ENCODE measurements around the gene SLC16A9. TPM values are rescaled to one million over a fixed set of nuclear protein-coding genes. Genes with fewer than 3 reads are reported as not detected.
"Not testable (repeated sequence)": the region's sequence is repeated elsewhere in the genome, so short reads cannot be mapped to it uniquely, and the experiment has no call there.

The SLC16A9 gene
- total and polyA plus RNA-seq, 5 donors from 2014 or later, result 0.29 to 0.42 TPM; not detected in 3

DNA sequence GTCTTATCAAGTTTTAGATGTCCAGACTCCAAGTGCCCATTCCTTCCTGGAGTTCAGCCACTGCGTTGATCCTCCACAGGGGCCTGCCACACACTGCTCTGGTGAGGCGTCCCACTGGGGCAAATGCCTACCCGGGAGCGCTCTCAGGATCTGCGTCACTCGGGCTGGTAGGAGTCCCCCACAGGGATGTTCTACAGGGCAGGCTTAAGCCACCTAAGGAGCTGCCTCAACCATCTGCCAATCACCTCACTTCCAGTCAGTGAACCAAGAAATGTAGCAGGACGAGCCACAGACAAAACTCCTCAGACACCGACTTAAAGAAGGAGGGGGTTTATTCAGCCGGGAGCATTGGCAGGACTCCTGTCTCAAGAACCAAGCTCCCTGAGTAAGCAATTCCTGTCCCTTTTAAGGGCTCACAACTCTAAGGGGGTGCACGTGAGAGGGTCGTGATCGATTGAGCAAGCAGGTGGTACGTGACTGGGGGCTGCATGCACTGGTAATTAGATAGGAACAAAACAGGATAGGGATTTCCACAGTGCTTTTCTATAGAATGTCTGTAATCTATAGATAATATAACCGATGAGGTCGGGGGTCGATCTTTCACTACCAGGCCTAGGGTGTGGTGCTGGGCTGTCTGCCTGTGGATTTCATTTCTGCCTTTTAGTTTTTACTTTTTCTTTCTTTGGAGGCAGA, 23.8 kb upstream of the SLC16A9 start:
- not testable (repeated sequence) for DNase-seq; H3K9me3 ChIP-seq (ENCODE audit: control insufficient read depth in 2 of 2, low read length in 2 of 2); H3K27ac ChIP-seq (ENCODE audit: insufficient read depth, low read length, poor library complexity, severe bottlenecking); H3K4me3 Mint-ChIP-seq; H3K36me3 ChIP-seq (ENCODE audit: control insufficient read depth, insufficient read depth, low read length); ATAC-seq (ENCODE audit: low read depth in 2 of 2); H3K9me3 Mint-ChIP-seq; H3K27ac Mint-ChIP-seq; H3K36me3 Mint-ChIP-seq; H3K27me3 Mint-ChIP-seq; H3K4me3 ChIP-seq (ENCODE audit: low read depth, low read length); H3K27me3 ChIP-seq (ENCODE audit: control insufficient read depth, insufficient read depth, low read length); H3K4me1 ChIP-seq (ENCODE audit: control insufficient read depth, insufficient read depth, low read length, poor library complexity, severe bottlenecking); H3K4me1 Mint-ChIP-seq

DNA sequence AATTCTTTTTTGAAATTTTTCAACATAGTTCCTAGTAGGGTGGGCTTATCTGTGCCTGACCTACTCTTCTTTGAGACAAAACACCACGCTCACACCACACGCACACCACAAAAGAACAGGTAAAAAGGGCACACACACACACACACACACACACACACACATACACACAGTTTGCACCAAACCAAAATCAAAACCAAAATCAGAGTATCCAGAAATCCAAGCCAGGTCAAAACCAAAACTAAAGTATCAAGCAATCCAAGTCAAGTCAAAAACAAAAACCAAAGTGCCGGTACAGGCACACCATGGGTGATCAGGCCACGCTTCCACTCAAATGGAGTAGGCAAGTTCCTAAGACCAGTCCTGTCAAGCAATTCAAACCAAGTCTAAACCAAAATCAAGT, 23.2 kb upstream of the SLC16A9 start:
- not testable (repeated sequence) for H3K4me3 ChIP-seq (ENCODE audit: low read depth, low read length); H3K27me3 ChIP-seq (ENCODE audit: control insufficient read depth, insufficient read depth, low read length); ATAC-seq (ENCODE audit: low read depth in 2 of 2); H3K27ac Mint-ChIP-seq; H3K36me3 Mint-ChIP-seq; H3K4me1 Mint-ChIP-seq; DNase-seq; H3K4me1 ChIP-seq (ENCODE audit: control insufficient read depth, insufficient read depth, low read length, poor library complexity, severe bottlenecking); H3K27me3 Mint-ChIP-seq; H3K9me3 ChIP-seq (ENCODE audit: control insufficient read depth in 2 of 2, low read length in 2 of 2); H3K4me3 Mint-ChIP-seq; H3K36me3 ChIP-seq (ENCODE audit: control insufficient read depth, insufficient read depth, low read length); H3K27ac ChIP-seq (ENCODE audit: insufficient read depth, low read length, poor library complexity, severe bottlenecking); H3K9me3 Mint-ChIP-seq

DNA sequence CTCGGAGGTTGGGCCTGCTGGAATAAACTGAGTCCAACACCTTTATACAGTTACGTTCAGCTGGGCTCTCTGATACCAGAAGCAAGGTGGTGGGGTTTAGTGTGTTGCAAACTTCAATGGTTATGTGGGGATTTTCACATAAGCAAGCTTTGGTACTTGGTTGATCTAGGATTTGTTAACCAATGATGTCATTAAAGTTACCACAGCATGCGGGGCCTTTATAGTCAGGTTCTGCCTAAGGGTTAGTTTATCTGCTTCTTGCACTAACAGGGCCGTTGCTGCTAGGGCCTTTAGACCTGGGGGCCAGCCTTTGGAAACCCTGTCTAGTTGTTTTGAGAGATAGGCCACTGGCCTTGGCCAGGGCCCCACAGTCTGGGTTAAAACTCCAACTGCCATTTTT, 19.5 kb upstream of the SLC16A9 start:
- H3K36me3 ChIP-seq (ENCODE audit: control insufficient read depth, insufficient read depth, low read length); H3K4me1 Mint-ChIP-seq; H3K9me3 ChIP-seq (ENCODE audit: control insufficient read depth in 2 of 2, low read length in 2 of 2); H3K4me3 Mint-ChIP-seq; H3K4me3 ChIP-seq (ENCODE audit: low read depth, low read length); H3K27ac ChIP-seq (ENCODE audit: insufficient read depth, low read length, poor library complexity, severe bottlenecking); ATAC-seq (ENCODE audit: low read depth in 2 of 2); H3K4me1 ChIP-seq (ENCODE audit: control insufficient read depth, insufficient read depth, low read length, poor library complexity, severe bottlenecking); H3K27me3 ChIP-seq (ENCODE audit: control insufficient read depth, insufficient read depth, low read length); H3K9me3 Mint-ChIP-seq; DNase-seq; H3K27ac Mint-ChIP-seq; H3K36me3 Mint-ChIP-seq: not testable (repeated sequence)
- H3K27me3 Mint-ChIP-seq, result peaks cover 10% of the 10 kb centered on the region

DNA sequence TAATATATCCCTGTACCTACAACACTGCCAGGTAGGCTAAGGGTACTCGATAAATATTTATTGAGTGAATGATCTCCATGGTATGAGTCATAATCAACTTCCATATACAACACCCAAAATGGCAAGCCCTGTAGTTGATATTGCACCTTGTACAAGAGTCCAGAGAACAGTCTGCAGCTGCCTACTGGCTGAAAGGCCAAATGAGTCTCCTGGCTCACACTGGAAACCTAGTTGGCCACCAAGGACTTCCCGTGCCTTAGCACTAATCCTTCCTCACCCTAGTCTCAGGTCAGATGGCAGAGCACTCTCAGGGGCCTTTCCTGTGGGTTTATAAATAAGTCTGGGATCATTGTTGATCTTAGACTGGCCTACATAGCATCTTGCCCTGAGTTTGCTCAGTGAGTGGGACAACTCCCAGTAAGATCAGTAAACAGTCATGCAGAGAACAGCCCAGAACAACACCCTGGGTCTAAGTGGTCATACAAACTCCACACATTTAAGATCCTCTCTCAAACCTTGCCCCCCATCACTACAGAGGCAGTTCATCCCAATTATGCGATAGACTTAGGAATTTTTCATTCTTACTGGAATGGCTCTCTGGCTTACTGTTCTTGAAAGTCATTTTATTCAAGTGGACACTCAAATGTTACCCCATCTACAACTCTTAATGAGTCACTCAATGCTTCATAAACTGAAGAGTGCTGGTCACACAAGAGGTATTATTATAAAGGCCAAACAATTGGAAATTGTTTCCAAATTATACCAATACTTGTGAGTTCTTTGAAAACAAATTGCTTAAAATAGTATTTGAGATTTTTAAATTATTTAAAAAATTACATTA, 14.7 kb upstream of the SLC16A9 start:
- H3K9me3 ChIP-seq (ENCODE audit: control insufficient read depth in 2 of 2, low read length in 2 of 2), result no peaks in the 10 kb centered on the region
- H3K27me3 ChIP-seq (ENCODE audit: control insufficient read depth, insufficient read depth, low read length), result peaks cover 2% of the 10 kb centered on the region
- H3K27me3 Mint-ChIP-seq, result peaks cover 22% of the 10 kb centered on the region
- no peaks in the 10 kb centered on the region for H3K4me1 Mint-ChIP-seq
- no peaks in the 10 kb centered on the region for H3K36me3 Mint-ChIP-seq
- no peak overlapping the region for H3K4me3 ChIP-seq (ENCODE audit: low read depth, low read length)
- H3K4me3 Mint-ChIP-seq, result no peak overlapping the region
- H3K4me1 ChIP-seq (ENCODE audit: control insufficient read depth, insufficient read depth, low read length, poor library complexity, severe bottlenecking), result no peaks in the 10 kb centered on the region
- no peak overlapping the region for H3K27ac ChIP-seq (ENCODE audit: insufficient read depth, low read length, poor library complexity, severe bottlenecking)
- H3K9me3 Mint-ChIP-seq, result peaks cover 1 to 6% (median 4%) of the 10 kb centered on the region in 7 donors
- DNase-seq (no peak), ATAC-seq (ENCODE audit: low read depth in 2 of 2) (no peak)
- H3K36me3 ChIP-seq (ENCODE audit: control insufficient read depth, insufficient read depth, low read length), result no peaks in the 10 kb centered on the region
- H3K27ac Mint-ChIP-seq, result no peak overlapping the region

DNA sequence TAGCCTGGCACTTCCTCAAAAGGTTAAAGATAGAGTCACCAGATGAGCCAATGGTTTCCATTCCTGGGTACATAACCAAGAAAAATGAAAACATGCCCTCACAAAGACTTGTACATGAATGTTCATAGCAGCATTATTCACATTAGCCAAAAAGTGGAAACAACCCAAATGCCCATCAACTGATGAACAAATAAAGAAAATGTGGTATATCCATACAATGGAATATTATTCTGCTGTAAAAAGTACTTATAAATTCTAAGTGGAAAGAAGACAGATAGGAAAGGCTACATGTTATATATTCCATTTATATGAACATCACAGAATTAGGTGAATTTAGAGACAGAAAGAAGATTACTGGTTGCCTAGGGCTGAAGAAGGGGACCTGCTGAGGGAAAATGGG, 10.7 kb upstream of the SLC16A9 start:
- Mint-ChIP-seq H3K36me3 (no peaks in the 10 kb centered on the region), H3K27ac (no peak overlapping the region), H3K9me3 (peaks cover 0 to 5% (median 4%) of the 10 kb centered on the region in 7 donors), H3K4me3 (no peak overlapping the region), H3K27me3 (peaks cover 19% of the 10 kb centered on the region), H3K4me1 (no peaks in the 10 kb centered on the region)
- no peak overlapping the region for H3K4me3 ChIP-seq (ENCODE audit: low read depth, low read length)
- H3K4me1 ChIP-seq (ENCODE audit: control insufficient read depth, insufficient read depth, low read length, poor library complexity, severe bottlenecking), result no peaks in the 10 kb centered on the region
- ATAC-seq (ENCODE audit: low read depth in 2 of 2), result no peak
- no peaks in the 10 kb centered on the region for H3K9me3 ChIP-seq (ENCODE audit: control insufficient read depth in 2 of 2, low read length in 2 of 2)
- H3K27me3 ChIP-seq (ENCODE audit: control insufficient read depth, insufficient read depth, low read length), result peaks cover 4% of the 10 kb centered on the region
- H3K36me3 ChIP-seq (ENCODE audit: control insufficient read depth, insufficient read depth, low read length), result no peaks in the 10 kb centered on the region
- DNase-seq, result no peak
- no peak overlapping the region for H3K27ac ChIP-seq (ENCODE audit: insufficient read depth, low read length, poor library complexity, severe bottlenecking)

DNA sequence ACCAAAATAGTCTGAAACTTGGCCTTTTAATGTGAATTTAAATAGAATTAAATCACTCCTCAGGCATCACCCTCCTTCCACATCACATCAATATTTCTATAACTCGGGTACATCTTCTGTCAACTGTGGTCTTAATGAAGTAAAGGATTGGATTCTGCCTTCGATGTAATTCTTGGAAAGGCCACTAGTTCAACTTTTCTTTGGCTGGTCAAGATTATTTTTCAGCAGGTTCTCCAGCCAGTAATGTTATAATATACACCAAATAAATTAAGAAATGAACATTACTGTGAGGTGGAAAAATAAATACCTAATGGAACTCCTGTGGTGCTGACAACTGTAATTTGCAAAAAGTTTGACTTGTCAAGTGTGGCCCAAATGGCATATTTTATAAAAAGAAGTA, 9.7 kb upstream of the SLC16A9 start:
- H3K27me3 Mint-ChIP-seq, result peaks cover 26% of the 10 kb centered on the region
- ATAC-seq (ENCODE audit: low read depth in 2 of 2), result no peak
- H3K4me3 ChIP-seq (ENCODE audit: low read depth, low read length), result no peak overlapping the region

DNA sequence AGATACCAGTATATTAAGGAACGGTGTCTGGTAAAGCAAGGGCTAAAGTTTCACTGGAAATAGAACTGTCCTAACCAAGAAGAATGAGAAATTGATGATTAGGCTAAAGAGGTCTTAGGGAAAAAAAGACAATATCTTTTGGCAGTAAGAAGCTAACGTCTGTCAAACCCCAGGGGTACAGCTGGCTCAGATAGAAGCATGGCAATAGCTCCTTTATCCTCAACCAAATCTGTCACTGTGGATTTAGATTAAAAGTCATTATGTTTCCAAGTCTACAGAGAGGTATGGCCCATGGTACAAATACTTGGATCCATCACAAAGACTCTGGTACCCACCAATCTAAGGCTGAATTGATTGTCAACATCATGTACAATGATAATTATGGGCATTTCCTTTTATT, 8.6 kb upstream of the SLC16A9 start:
- H3K27me3 ChIP-seq (ENCODE audit: control insufficient read depth, insufficient read depth, low read length), result peaks cover 6% of the 10 kb centered on the region
- H3K4me3 ChIP-seq (ENCODE audit: low read depth, low read length), result no peak overlapping the region
- no peaks in the 10 kb centered on the region for H3K36me3 Mint-ChIP-seq
- no peak overlapping the region for H3K27ac ChIP-seq (ENCODE audit: insufficient read depth, low read length, poor library complexity, severe bottlenecking)
- H3K27me3 Mint-ChIP-seq, result peaks cover 22% of the 10 kb centered on the region
- no peak overlapping the region for H3K27ac Mint-ChIP-seq
- no peaks in the 10 kb centered on the region for H3K36me3 ChIP-seq (ENCODE audit: control insufficient read depth, insufficient read depth, low read length)
- DNase-seq (no peak), ATAC-seq (ENCODE audit: low read depth in 2 of 2) (no peak)
- peaks cover 0 to 5% (median 4%) of the 10 kb centered on the region in 7 donors for H3K9me3 Mint-ChIP-seq
- no peaks in the 10 kb centered on the region for H3K4me1 ChIP-seq (ENCODE audit: control insufficient read depth, insufficient read depth, low read length, poor library complexity, severe bottlenecking)
- no peaks in the 10 kb centered on the region for H3K9me3 ChIP-seq (ENCODE audit: control insufficient read depth in 2 of 2, low read length in 2 of 2)
- no peak overlapping the region for H3K4me3 Mint-ChIP-seq
- no peaks in the 10 kb centered on the region for H3K4me1 Mint-ChIP-seq

More for the DNA sequence above, 9.7 kb upstream of the SLC16A9 start:
- Mint-ChIP-seq H3K27ac (no peak overlapping the region), H3K36me3 (no peaks in the 10 kb centered on the region), H3K4me3 (no peak overlapping the region), H3K4me1 (no peaks in the 10 kb centered on the region), H3K9me3 (peaks cover 0 to 5% (median 4%) of the 10 kb centered on the region in 7 donors)
- DNase-seq, result no peak
- Histone ChIP-seq H3K36me3 (ENCODE audit: control insufficient read depth, insufficient read depth, low read length) (no peaks in the 10 kb centered on the region), H3K27me3 (ENCODE audit: control insufficient read depth, insufficient read depth, low read length) (peaks cover 6% of the 10 kb centered on the region), H3K9me3 (ENCODE audit: control insufficient read depth in 2 of 2, low read length in 2 of 2) (no peaks in the 10 kb centered on the region), H3K27ac (ENCODE audit: insufficient read depth, low read length, poor library complexity, severe bottlenecking) (no peak overlapping the region), H3K4me1 (ENCODE audit: control insufficient read depth, insufficient read depth, low read length, poor library complexity, severe bottlenecking) (no peaks in the 10 kb centered on the region)

Data from CD4-positive, CD25-positive, alpha-beta regulatory T cell (primary cell).